Measurements from ENCODE around the gene PNPLA3.

PNPLA3 gene

DNA sequence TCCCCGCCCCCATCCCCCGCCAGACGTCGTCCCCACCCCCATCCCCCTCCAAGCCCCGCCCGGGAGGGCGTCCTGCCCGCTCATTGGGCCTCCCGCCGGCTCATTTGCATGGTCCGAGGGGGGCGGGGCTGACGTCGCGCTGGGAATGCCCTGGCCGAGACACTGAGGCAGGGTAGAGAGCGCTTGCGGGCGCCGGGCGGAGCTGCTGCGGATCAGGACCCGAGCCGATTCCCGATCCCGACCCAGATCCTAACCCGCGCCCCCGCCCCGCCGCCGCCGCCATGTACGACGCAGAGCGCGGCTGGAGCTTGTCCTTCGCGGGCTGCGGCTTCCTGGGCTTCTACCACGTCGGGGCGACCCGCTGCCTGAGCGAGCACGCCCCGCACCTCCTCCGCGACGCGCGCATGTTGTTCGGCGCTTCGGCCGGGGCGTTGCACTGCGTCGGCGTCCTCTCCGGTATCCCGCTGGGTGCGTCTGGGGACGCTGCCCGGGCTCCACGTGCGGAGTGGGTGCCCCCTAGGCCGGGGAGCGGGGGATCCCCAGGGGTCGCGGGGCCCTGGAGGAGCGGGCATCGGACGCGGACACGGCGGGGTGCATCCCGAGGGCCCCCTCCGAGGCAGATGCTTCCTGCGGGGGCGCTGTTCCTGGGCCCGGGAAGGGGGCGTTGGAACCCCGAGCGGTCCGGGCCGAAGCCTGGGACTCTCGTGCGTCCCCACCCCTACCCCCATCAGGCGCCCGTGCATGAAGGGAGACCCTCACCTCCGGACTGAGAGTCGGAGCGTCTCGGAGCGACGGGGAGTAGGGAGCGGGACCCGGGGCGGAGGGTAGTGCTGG, at the start of gene PNPLA3:
TSS of gene PNPLA3 (plus strand) at position 175 of the 834 bp plus-strand sequence. CDS start at position 282, 107 bp downstream.
- peak; percentile 79 for DNase-seq

- DNase-seq: no peak
Measured at GRCh38 chr22:43876866-43877509, 46.6 kb upstream of the PNPLA3 start.

- DNase-seq: no peak
Measured at GRCh38 chr22:43878079-43878795, 45.4 kb upstream of the PNPLA3 start.

GRCh38 chr22:43878831-43879550, 44.6 kb upstream of the PNPLA3 start:
- DNase-seq: no peak

DNA sequence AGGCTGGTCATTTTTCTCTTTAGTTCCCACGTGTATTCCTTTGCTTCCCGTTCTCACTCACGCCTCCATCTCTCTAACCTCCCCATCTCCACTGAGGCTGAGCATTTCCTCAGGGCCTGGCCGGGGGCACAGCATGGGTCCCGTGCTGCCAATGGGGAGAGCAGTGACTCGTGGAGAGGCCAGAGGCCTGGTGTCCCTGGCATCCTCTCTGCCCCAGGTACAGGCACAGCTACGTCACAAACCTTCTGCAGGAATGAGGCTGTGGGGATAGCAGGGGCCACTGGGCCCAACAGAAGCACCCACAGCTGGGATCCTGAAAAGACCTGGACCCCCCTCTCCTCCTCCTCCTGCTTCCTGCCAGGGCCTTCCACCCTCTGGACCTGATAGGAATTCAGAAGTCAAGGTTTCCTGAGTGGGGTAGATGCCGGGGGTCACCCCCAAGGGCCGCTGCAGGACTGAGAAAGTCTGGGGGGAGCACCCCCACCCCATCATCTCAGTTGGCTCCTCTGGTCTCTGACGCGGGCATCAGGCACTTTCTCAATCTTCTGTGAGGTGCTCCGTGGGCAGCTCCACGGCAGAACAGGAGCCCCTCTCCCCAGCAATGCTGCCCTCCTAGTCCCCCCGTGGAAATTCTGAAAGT, 43.6 kb upstream of the PNPLA3 start:
- DNase-seq: no peak

DNA sequence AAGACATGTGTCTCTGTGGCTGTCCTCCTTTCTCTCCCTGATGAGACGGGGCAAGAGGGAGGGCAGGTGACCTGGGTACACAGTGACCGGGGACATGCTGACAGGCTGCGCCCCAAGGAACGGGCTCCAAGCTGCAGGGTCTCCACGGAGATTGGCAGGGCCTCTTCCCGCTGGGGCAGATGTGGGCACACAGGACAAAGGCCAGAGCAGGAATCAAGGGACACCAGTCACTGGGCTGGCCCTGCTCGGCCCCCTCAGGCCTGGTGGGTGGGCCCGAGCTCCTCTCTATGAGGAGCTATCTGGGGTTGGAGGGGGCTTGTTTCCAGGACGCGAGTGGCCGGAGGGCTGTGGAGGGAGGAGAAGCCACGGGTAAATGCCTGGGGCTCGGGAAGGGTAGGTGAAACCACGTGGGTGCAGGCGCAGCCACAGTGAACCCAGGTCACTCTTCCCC, 43.0 kb upstream of the PNPLA3 start:
- DNase-seq: no peak

GRCh38 chr22:43881091-43882061, 42.2 kb upstream of the PNPLA3 start:
- no peak for DNase-seq

DNA sequence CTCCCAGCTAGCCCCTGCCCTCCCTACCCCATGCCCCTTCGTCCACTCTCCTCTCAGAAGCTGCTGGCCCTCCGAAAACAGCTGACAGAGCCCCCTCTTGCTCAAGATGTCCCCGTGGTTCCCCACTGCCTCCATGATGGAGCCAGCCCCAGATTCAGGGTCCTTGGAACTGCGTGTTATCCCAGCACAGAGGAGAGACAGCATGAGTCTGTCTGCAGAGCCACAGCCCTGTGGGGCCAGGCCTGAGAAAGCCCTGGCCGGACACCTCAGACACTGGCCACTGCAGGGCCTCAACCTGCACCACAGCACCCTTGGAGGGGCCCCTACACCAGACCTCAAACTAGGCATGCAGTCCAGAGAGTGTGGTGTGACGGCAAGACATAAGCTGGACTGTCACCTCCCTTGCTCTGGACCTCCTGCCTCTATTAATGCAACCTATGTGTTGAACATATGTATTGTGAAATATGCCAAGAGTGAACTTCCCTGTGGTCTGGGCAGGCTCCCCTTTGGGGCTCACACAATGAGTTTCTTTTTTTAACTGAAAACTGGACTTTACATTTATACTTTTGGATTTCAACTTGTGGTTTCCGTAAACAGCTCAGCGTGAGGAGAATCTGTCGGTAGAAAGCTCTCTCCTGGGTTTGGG, 41.4 kb upstream of the PNPLA3 start:
- no peak for DNase-seq

- peak; percentile 54 for DNase-seq
Measured at GRCh38 chr22:43883012-43883661, 40.5 kb upstream of the PNPLA3 start.

DNA sequence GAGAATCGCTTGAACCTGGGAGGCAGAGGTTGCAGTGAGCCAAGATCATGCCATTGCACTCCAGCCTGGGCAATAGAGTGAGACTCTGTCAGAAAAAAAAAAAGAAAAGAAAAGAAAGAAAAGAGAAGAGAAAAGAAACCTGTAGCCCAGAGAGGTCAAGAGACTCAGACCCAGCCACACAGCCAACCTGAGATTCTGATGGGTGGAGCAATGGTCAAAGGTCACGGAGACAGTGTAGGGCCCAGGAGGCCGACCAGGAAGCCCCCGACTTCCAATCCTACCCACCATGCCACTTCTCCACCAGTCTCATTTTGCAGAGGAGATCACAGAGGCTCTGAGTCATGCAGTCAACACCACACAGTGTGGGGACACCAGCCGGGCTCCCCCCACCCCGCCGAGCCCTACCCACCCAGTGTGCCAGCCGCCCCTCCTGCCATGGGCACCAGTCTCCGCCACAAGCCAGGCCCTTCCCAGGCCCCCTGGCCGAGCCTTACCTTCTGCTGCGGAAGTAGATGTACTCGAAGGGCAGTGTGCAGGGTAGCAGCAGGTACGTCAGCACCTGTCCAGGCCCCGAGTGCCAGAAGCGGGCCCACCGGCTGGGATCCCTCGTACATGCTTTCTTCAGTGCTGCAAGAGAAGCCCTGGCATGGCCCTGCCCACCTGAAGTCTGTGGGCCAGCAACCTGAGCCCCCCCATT, 39.7 kb upstream of the PNPLA3 start:
- no peak for DNase-seq

- DNase-seq: peak; percentile 50
Measured at GRCh38 chr22:43884600-43885318, 38.8 kb upstream of the PNPLA3 start.

GRCh38 chr22:43885319-43885671, 38.3 kb upstream of the PNPLA3 start:
- DNase-seq: no peak

- no peak for DNase-seq
Measured at GRCh38 chr22:43885786-43886185, 37.8 kb upstream of the PNPLA3 start.

DNA sequence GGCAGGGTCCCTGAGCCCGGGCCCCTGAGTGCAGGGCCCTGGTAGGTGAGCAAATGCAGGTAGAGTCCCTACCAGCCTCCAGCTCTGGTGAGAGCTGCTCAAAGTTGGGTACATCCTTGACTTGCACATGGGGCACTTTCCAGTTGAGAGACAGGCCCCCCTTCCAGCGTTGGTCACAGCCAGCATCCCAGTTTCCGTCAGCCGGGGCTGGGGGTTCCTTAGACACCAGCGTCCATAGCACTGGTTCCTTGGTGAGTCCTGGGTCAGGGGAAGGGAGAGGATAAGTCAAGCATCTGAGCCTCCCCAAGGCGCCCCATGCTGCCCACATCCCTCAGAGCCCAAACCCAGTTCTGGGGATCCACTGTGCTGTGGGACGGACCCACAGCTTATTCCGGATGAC, 37.4 kb upstream of the PNPLA3 start:
- no peak for DNase-seq

DNA sequence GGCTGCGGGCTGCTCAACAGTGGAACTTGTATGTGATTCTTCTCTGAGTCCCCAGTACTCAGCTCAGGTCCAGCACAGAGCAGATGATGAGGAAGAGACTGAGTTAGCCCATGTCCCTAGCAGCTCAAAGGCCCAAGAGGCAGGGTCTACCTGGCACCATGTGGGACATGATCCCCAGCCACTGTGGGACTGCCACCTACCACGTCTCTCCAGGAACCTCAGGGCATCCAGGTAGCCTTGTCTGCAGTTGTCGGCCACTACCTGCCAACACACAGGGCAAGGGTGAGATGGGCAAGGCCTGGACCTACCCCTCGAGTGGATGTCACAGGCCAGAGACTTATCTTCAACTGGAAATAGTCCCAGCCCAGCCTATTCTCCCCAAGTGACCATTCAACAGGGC, 36.2 kb upstream of the PNPLA3 start:
- no peak for DNase-seq

- DNase-seq: no peak
Measured at GRCh38 chr22:43888740-43889139, 34.9 kb upstream of the PNPLA3 start.

GRCh38 chr22:43889201-43889859, 34.3 kb upstream of the PNPLA3 start:
- no peak for DNase-seq

DNA sequence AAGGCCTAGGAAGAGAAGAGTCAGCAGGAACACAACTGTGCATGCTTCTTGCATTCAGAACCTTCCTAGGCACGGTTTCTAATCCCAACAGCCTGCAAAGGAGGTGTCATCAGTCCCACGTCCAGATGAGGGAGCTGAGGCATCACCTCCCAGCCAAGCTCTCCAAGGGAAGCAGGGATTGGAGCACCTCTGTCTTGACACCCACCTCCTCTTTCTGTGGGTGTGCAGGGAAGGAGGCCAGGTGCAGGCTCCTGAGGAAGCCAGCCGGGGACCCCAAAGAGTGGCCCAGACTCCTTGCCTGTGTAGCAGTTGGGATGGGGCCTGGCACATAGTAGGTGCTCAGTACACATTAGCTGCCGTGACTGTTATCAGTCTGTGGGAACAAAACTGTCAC, 33.7 kb upstream of the PNPLA3 start:
- no peak for DNase-seq

Data from stimulated activated CD4-positive, alpha-beta T cell treated with anti-CD3 and anti-CD28 coated beads, Interleukin-4, amount 100 ng/mL, for 24 hours (primary cell).